NCI-H2029 (cell line): ENCODE results near the gene SIDT2.

Source experiments
- DNase-seq: peaks from one replicate; lab custom pipeline; 2025; lab: John Stamatoyannopoulos, UW

SIDT2 gene

GRCh38 chr11:117189191-117189940, 10.8 kb downstream of the SIDT2 start:
- DNase-seq: no peak

- no peak for DNase-seq
These were observed 11.5 kb downstream of the SIDT2 start for GRCh38 chr11:117189941-117190544.

- DNase-seq: no peak
These were observed 13.3 kb downstream of the SIDT2 start for GRCh38 chr11:117191680-117192400.

- no peak for DNase-seq
These were observed 13.9 kb downstream of the SIDT2 start for GRCh38 chr11:117192401-117192875.

- DNase-seq: no peak
These were observed 14.8 kb downstream of the SIDT2 start for GRCh38 chr11:117193130-117194020.

- DNase-seq: no peak
These were observed 15.7 kb downstream of the SIDT2 start for GRCh38 chr11:117194267-117194666.

- no peak for DNase-seq
These were observed 16.7 kb downstream of the SIDT2 start for GRCh38 chr11:117195258-117195657.

GRCh38 chr11:117195761-117196160, 17.2 kb downstream of the SIDT2 start:
- DNase-seq: no peak

GRCh38 chr11:117197006-117197405, 18.5 kb downstream of the SIDT2 start:
- no peak for DNase-seq

- DNase-seq: no peak
These were observed 19.2 kb downstream of the SIDT2 start for GRCh38 chr11:117197516-117198456.

- no peak for DNase-seq
These were observed 20.1 kb downstream of the SIDT2 start for GRCh38 chr11:117198613-117199012.

- no peak for DNase-seq
These were observed 20.7 kb downstream of the SIDT2 start, which contains the start of gene TAGLN for GRCh38 chr11:117199053-117199915. TSS of gene TAGLN (plus strand) at chr11:117199370. CDS start at chr11:117203014, 3,644 bp downstream.

- no peak for DNase-seq
These were observed 21.6 kb downstream of the SIDT2 start for GRCh38 chr11:117199916-117200812.

- DNase-seq: no peak
These were observed 22.5 kb downstream of the SIDT2 start for GRCh38 chr11:117200813-117201657.

- no peak for DNase-seq
These were observed 23.2 kb downstream of the SIDT2 start for GRCh38 chr11:117201658-117202305.

- no peak for DNase-seq
These were observed 24.0 kb downstream of the SIDT2 start for GRCh38 chr11:117202386-117203068.

GRCh38 chr11:117203069-117203407, 24.5 kb downstream of the SIDT2 start:
- DNase-seq: no peak
